Measurements from ENCODE around the gene SEL1L.

DNA sequence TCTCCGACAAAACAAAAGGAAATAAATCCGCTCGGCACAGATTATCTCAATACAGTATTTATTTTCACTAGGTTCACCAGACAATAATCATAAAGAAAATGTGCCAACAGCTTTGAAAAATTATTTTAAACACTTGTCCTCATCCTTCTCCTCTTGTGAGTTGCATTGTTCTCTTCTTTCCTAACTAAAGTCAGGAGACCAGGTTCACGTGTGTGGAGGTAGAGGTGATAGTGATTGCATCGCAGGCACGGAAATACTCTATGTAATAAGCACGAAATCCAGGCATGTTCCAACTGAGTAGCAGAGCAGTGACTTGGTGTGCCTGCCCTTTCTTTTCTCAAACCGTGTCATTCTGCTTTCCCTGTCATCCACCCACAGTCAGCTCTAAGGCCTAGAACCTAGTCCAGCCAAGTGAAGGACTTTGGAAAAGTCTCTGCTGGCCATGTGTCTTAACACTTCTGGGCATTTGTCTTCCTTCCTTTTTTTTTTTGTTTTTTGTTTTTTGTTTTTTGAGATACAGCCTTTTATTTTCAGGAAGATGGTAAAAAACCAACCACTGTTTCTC lies 939 bp upstream of the SEL1L start:
- no peak for TF ChIP-seq TAF1 (IDR thresholded peaks at IDR 0.05; ENCODE audit: borderline replicate concordance, insufficient read depth, low read length)
- no peak for TF ChIP-seq SIN3A (IDR thresholded peaks at IDR 0.05; ENCODE audit: borderline replicate concordance, insufficient read depth, low read length)
- TF ChIP-seq POLR2AphosphoS5 (IDR thresholded peaks at IDR 0.05; ENCODE audit: low read depth, low read length), result no peak
- no peak for TF ChIP-seq REST (IDR thresholded peaks at IDR 0.05; ENCODE audit: insufficient read depth in 1 of 2, low read depth in 2 of 2, low read length in 2 of 2)

Measured in PFSK-1 (cell line).